ENCODE data around the gene KRTAP10-2.
"Not testable (repeated sequence)": the region's sequence is repeated elsewhere in the genome, so short reads cannot be mapped to it uniquely, and the experiment has no call there.

KRTAP10-2 gene

GRCh38 chr21:44566403-44566802 is 15.1 kb upstream of the KRTAP10-2 start:
- peak; percentile 55 to 61 for DNase-seq

GRCh38 chr21:44564886-44565598 is 13.7 kb upstream of the KRTAP10-2 start:
- peak in 1 of 2 donors; percentile 9 for DNase-seq

GRCh38 chr21:44564099-44564498 is 12.8 kb upstream of the KRTAP10-2 start:
- no peak for DNase-seq

- DNase-seq = no peak
Observed at GRCh38 chr21:44558695-44559094, 7.4 kb upstream of the KRTAP10-2 start, which contains the start of gene KRTAP10-3. KRTAP10-3 (minus strand) TSS chr21:44558795; CDS start chr21:44558715, 80 bp downstream.

- DNase-seq = not testable (repeated sequence)
Observed at GRCh38 chr21:44558329-44558675, 7.0 kb upstream of the KRTAP10-2 start.

GRCh38 chr21:44557491-44558328 is 6.4 kb upstream of the KRTAP10-2 start:
- no peak for DNase-seq

- no peak for DNase-seq
Observed at GRCh38 chr21:44556879-44557278, 5.6 kb upstream of the KRTAP10-2 start.

- DNase-seq = no peak
Observed at GRCh38 chr21:44555200-44555875, 4.0 kb upstream of the KRTAP10-2 start.

- DNase-seq = no peak
Observed at GRCh38 chr21:44552681-44553080, 1.4 kb upstream of the KRTAP10-2 start.

- no peak for DNase-seq
Observed at GRCh38 chr21:44552136-44552535, 831 bp upstream of the KRTAP10-2 start.

- no peak for DNase-seq
Observed at GRCh38 chr21:44550807-44551206, 498 bp downstream of the KRTAP10-2 start.

GRCh38 chr21:44550285-44550684 is 1.0 kb downstream of the KRTAP10-2 start:
- DNase-seq = not testable (repeated sequence)

GRCh38 chr21:44549525-44550211 is 1.6 kb downstream of the KRTAP10-2 start:
- no peak for DNase-seq

GRCh38 chr21:44548922-44549321 is 2.4 kb downstream of the KRTAP10-2 start:
- no peak for DNase-seq

- no peak for DNase-seq
Observed at GRCh38 chr21:44548381-44548780, 2.9 kb downstream of the KRTAP10-2 start.

- no peak for DNase-seq
Observed at GRCh38 chr21:44547656-44548331, 3.5 kb downstream of the KRTAP10-2 start.

GRCh38 chr21:44544566-44544965 is 6.7 kb downstream of the KRTAP10-2 start:
- no peak for DNase-seq

GRCh38 chr21:44542716-44543115 is 8.6 kb downstream of the KRTAP10-2 start:
- DNase-seq = no peak

- no peak for DNase-seq
Observed at GRCh38 chr21:44540741-44541288, 10.5 kb downstream of the KRTAP10-2 start.

GRCh38 chr21:44539991-44540666 is 11.2 kb downstream of the KRTAP10-2 start, which contains the start of gene KRTAP10-1:
KRTAP10-1 (minus strand) TSS chr21:44540195; CDS start chr21:44540150, 45 bp downstream.
- DNase-seq = no peak

GRCh38 chr21:44539046-44539445 is 12.3 kb downstream of the KRTAP10-2 start:
- DNase-seq = no peak
